Suppressor macrophage treated with lipopolysaccharide for 4 hours (primary cell): ENCODE data around the gene CCL22.
"Not testable (repeated sequence)": the region's sequence is repeated elsewhere in the genome, so short reads cannot be mapped to it uniquely, and the experiment has no call there.

Experiments
- DNase-seq: peaks from one replicate; pipeline ENCODE4 v3.0.0-alpha.2; 2020

The CCL22 gene

GRCh38 chr16:57348327-57348726 lies 10.3 kb upstream of the CCL22 start:
- peak; percentile 48 for DNase-seq

- peak; percentile 76 for DNase-seq
Observed at GRCh38 chr16:57349212-57350031, 9.2 kb upstream of the CCL22 start.

GRCh38 chr16:57352636-57353047 lies 5.9 kb upstream of the CCL22 start:
- DNase-seq: no peak

GRCh38 chr16:57354311-57354710 lies 4.3 kb upstream of the CCL22 start:
- no peak for DNase-seq

GRCh38 chr16:57355898-57356414 lies 2.6 kb upstream of the CCL22 start:
- no peak for DNase-seq

GRCh38 chr16:57356547-57356946 lies 2.0 kb upstream of the CCL22 start:
- no peak for DNase-seq

GRCh38 chr16:57357330-57358085 lies 1.1 kb upstream of the CCL22 start:
- peak; percentile 80 for DNase-seq

- no peak for DNase-seq
Observed at GRCh38 chr16:57358086-57358420, 530 bp upstream of the CCL22 start.

GRCh38 chr16:57360321-57360935 lies 1.8 kb downstream of the CCL22 start:
- no peak for DNase-seq

GRCh38 chr16:57361404-57361803 lies 2.8 kb downstream of the CCL22 start:
- DNase-seq: no peak

GRCh38 chr16:57364143-57364542 lies 5.6 kb downstream of the CCL22 start:
- DNase-seq: no peak

- DNase-seq: no peak
Observed at GRCh38 chr16:57366544-57367040, 8.0 kb downstream of the CCL22 start.

- DNase-seq: no peak
Observed at GRCh38 chr16:57367116-57367752, 8.7 kb downstream of the CCL22 start.

- DNase-seq: no peak
Observed at GRCh38 chr16:57371494-57372371, 13.2 kb downstream of the CCL22 start.

GRCh38 chr16:57372372-57373116 lies 14.0 kb downstream of the CCL22 start, which contains the start of gene CX3CL1:
Gene CX3CL1, plus strand, starts transcription at chr16:57372490. Its CDS starts 79 bp downstream, at chr16:57372569.
- DNase-seq: no peak

GRCh38 chr16:57373117-57373947 lies 14.7 kb downstream of the CCL22 start:
- DNase-seq: no peak

- no peak for DNase-seq
Observed at GRCh38 chr16:57374067-57374534, 15.5 kb downstream of the CCL22 start.

GRCh38 chr16:57374925-57375465 lies 16.4 kb downstream of the CCL22 start:
- DNase-seq: not testable (repeated sequence)

GRCh38 chr16:57376313-57376818 lies 17.8 kb downstream of the CCL22 start:
- DNase-seq: no peak
